Epidermal melanocyte (primary cell): ENCODE results near the gene TBC1D3B.
"Not testable (repeated sequence)": the region's sequence is repeated elsewhere in the genome, so short reads cannot be mapped to it uniquely, and the experiment has no call there.

ENCODE experiments used
- DNase-seq: peaks from one replicate; pipeline ENCODE4 v3.0.0; 2011; ENCODE audit warnings: low spot score; ENCODE audit not compliant: insufficient read length

The TBC1D3B gene

DNA sequence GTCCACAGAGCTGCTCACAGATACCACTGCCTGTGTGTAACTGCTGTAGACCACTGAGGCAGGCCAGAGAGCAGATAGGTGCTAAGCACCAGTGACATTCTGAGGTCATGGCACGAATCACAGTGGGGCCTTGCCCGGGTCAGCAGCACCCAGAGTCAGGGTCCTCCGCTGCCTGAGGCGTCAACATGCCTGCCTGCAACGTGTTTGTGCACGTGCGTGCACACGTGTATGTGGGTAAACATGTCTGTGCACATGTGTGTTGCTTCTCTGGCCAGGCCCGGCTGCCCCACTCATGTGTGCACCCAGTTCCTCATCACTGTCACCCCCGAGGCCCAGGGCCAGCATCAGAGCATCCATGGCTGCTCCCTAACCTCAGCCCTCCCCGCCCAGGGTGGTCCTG lies at the start of gene TBC1D3B:
TSS of gene TBC1D3B (minus strand) at position 101 of the 400 bp plus-strand sequence. CDS start 1,586 bp downstream, outside the sequence.
- not testable (repeated sequence) for DNase-seq

DNA sequence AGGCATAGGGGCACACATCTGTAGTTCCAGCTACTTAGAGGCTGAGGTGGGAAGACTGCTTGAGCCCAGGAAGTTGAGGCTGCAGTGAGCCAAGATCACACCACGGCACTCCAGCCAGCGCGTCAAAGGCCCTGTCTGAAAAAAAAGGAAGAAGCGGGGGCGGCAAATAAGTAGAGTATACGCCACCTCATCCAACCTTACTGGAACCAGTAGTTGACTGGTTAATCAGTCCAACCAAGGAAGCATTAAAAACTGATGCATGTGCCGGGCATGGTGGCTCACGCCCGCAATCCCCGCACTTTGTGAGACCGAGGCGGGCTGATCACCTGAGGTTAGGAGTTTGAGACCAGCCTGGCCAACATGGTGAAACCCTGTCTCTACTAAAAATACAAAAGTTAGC lies 46.5 kb upstream of the TBC1D3B start:
- not testable (repeated sequence) for DNase-seq

DNA sequence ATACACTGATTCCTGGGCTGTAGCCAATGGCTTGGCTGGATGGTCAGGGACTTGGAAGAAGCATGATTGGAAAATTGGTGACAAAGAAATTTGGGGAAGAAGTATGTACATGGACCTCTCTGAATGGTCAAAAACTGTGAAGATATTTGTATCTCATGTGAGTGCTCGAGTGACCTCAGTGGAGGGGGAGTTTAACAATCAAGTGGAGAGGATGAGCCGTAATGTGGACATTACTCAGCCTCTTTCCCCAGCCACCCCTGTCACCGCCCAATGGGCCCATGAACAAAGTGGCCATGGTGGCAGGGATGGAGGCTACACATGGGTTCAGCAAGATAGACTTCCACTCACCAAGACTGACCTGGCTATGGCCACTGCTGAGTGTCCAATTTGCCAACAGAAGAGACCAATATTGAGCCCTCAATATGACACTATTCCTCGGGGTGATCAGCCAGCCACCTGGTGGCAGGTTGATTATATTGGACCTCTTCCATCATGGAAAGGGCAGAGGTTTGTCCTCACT lies 45.2 kb upstream of the TBC1D3B start:
- not testable (repeated sequence) for DNase-seq

DNA sequence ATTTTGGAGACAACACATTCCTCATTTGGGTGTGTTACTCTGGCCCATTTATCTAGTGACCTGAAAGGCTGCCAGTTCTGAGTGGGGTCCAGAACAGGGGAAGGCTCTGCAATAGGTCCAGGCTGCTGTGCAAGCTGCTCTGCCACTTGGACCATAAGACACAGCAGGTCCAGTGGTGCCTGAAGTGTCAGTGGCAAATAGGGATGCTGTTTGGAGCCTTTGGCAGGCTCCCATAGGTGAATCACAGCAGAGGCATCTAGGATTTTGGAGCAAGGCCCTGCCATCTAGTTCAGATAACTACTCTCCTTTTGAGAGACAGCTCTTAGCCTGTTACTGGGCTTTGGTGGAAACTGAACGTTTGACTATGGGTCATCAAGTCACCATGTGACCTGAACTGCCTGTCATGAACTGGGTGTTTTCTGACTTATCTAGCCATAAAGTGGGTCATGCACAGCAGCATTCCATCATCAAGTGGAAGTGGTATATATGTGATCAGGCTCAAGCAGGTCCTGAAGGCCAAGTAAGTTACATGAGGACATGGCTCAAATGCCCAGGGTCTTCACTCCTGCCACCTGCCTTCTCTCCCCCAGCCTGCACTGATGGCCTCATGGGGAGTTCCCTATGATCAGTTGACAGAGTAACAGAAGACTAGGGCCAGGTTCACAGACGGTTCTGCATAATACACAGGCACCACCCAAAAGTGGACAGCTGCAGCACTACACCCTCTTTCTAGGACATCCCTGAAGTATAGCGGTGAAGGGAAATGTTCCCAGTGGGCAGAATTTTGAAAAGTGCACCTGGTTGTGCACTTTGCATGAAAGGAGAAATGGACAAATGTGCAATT lies 44.5 kb upstream of the TBC1D3B start:
- DNase-seq: not testable (repeated sequence)

DNA sequence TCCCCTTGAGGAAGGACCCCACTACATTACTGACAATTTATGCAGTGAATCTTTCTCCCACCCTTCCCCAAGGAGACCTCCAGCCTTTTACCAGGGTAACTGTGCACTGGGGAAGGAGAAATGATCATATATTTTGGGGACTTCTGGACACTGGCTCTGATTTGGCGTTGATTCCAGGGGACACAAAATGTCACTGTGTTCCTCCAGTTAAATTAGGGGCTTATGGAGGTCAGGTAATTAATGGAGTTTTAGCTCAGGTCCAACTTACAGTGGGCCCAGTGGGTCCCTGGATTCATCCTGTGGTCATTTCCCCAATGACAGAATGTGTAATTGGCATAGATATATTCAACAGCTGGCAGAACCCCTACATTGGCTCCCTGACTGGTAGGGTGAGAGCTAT lies 43.1 kb upstream of the TBC1D3B start:
- not testable (repeated sequence) for DNase-seq

DNA sequence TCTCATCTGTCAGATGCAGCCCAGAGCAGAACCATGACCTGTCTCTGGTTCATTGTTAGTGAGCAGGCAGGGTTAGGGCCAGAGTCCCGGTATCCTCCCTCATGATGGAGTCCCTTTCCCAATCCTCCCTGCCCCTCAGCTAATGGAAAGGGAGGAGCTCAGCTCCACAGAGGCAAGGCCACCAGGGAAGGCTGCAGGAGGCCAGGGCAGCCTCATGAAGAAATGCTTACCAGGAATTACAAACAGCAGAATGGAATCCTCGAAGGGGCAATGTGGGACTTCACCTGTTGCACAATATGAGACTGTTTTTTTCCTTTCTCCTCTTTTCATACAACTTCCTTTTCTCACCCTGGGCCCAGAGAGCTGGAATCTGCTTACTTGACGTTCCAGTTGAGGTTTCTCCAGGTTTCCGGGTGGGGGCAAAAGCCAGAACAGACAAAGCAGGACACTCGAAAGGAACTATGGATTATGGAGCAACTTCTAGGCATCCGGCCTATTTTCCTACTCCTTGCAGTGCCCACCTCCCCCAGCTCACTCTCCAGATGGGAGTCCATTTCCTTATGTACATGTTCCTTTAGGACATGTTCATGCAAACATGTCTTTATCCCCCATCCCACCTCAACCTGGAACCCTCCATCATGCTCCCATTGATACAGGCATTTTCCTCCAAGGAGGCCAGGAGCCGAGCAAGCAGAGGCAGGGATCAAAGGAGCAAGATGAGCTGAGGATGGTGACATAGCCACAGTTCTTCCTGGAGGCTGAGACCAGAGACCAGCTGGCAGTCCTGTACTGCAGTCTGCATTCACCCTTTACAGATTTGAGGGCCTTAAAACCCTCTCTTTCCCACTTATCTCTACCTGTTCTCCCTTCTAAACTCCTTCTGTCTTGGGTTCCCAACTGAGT lies 39.2 kb upstream of the TBC1D3B start:
- not testable (repeated sequence) for DNase-seq

DNA sequence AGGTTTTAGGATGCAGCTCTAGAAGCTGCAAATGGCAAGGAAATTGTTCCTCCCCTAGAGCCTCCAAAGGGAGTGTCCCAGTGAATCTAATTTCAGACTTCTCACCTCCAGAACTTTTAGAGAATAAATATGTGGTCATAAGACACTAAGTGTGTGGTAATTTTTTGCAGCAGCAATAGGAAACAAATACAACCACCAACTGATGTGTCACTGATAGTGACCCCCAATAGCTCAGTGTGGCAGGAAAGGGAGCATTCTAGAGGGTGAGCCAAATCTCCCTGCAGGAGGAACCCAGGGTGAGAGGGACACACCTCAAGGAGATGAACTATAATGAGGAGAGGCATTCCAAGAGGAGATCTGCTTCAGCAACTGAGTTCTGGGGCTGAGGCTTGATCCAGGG lies 38.5 kb upstream of the TBC1D3B start:
- no peak for DNase-seq

DNA sequence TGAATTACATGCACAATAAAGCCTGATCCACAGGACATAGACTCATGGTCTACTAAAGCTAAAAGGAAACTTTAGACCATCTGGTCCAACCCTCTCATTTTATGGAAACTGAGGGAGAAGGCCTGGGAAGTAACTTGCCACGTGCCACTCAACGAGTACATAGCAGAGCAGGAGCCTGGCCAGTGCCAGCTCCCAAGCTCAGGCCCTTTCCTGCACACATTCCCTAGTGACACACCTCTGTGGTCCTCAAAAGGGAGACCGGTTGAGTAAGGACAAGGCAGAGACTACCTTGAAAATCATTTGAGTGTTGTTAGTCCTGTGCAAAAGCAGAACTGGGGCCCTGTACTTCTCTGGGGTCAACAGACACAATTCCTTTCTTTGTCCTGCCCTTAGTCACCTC lies 37.3 kb upstream of the TBC1D3B start:
- no peak for DNase-seq

DNA sequence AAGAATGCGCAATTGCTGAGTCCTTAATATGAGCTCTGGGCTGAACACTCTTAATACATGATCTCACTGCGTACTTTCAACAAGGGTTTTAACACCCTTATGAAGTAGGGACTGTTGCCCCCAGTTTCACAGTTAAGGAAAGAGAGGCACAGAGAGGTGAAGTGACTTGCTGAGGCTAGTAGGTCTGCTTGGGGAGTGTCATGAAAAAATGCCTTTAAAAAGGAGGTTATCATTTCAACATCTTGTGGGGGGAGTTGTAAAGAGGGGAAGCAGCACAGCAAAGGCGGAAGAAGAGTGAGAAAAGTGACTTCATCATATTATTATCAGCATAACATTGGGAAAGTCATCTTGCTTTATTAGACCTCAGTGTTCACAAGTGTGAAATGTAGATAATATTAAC lies 36.5 kb upstream of the TBC1D3B start:
- DNase-seq: no peak

DNA sequence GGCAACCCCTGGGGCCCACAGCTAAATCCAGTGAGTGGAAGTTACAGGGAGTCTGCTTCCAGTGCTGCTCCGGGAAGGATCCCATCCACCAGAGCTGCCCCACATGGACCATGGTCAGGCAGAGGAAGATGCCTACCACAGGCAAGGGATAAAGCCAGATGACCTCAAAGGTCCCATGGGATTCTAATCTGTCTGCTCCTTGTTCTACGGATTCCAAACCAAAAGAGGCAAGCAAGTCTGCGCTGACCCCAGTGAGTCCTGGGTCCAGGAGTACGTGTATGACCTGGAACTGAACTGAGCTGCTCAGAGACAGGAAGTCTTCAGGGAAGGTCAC lies 35.8 kb upstream of the TBC1D3B start:
- no peak for DNase-seq

DNA sequence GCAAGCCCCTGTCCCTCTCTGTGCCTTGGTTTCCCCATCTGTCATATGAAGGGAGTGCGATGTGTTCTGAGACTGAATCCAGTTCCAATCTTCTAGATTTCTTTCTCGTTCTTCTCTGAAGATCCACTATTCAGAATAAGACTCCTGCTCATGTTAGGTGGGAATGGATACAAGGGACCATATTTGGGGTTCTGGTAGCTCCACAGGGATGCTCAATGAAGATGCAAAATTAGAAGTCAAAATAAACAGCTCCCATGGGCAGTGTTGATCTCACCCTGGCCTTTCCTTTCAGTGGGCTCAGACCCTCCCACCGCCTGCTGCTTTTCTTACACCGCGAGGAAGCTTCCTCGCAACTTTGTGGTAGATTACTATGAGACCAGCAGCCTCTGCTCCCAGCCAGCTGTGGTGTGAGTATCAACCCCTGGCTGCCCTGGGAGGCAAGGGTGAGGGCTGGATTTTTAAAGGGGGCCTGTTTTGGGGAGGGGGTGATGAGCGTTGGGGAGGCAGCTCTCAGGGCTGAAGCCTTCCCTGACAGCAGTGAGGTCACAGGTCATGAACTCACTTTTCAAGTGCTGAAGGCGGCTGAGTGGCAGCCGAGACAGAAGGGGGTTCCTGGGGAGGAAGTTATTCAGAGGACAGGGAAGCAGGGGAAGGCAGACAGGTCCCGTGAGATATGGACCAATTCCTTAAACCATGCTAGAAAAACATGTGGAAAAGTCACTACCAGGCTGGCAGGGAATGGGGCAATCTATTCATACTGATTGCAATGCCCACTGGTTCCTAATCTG lies 35.2 kb upstream of the TBC1D3B start:
- DNase-seq: not testable (repeated sequence)

DNA sequence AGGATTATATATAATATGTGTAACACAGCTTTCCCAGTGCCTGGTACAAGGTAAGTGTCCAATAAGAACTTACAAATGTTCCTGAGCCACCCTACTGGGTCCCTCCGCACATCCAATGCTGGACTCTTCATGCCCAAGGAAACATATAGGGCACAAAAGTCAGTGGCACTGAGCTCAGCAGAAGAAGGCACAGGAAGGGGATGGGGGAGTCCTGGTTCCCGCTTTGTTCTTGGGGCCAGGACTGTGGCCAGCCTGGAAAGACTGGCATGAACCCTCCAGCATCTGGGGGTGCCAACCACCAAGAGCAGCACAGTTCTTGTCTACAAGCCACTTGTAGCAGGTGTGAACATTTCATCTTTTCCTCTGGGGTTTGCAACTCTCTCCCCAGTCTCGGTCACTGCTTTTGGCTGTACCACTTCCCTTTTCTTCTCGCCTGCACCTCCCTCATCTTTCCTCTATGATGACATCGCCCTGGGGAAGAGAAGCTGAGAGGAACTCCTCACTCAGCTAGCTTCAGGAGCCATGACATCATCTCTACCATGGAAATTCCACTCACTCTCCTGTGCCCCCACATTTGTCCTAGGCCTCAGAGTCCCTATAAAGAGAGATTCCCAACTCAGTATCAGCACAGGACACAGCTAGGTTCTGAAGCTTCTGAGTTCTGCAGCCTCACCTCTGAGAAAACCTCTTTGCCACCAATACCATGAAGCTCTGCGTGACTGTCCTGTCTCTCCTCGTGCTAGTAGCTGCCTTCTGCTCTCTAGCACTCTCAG lies 34.2 kb upstream of the TBC1D3B start, which contains the start of gene CCL4L2:
TSS of gene CCL4L2 (plus strand) at position 625 of the 773 bp plus-strand sequence.
- DNase-seq: not testable (repeated sequence)

DNA sequence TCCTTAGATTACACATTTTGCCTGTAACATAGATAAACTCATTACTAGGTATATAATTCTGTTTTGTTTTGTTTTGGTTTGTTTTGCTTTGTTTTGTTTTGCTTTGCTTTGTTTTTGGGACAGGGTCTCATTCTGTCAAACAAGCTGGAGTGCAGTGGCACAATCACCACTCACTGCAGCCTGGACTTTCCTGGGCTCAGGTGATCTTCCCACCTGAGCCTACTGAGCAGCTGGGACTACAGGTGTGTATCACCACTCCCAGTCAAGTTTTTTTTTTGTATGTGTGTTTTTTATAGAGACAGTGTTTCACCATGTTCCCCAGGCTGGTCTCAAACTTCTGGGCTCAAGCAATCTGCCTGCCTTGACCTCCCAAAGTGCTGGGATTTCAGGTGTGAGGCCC lies 33.1 kb upstream of the TBC1D3B start:
- DNase-seq: no peak

DNA sequence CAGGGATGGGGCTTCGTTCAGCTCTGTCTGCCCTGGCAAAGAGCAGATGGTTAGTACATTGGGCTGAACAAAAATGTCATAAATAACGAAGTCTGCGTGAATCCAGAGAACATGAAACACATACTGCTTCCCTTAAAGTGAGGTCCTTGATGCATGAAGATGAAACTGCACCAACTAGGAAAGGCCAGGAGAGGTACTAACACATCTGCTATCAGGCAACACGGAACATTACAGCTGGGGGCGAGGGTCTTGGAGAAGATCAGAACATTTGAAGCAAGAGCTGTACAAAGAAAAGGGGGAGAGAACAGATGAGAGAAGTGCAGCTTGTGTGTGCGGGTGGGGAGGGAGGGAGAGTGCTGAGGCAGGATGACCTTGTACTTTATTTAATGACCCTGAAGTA lies 30.9 kb upstream of the TBC1D3B start:
- not testable (repeated sequence) for DNase-seq

DNA sequence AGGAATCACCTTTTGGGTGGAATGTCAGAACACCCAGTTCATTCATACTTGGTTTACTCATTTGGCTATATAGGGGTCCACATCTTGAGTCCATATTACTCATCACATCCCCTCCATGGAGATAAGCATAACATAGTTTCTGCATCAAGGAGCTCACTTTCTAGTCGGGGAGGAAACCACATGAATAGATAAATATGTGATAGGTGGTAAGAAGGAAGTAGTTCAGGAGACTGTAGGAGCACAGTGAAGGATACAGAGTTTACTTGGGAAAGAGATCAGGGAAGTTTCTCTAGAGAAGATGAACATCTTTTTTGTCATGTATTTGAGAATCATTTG lies 30.0 kb upstream of the TBC1D3B start:
- DNase-seq: not testable (repeated sequence)

DNA sequence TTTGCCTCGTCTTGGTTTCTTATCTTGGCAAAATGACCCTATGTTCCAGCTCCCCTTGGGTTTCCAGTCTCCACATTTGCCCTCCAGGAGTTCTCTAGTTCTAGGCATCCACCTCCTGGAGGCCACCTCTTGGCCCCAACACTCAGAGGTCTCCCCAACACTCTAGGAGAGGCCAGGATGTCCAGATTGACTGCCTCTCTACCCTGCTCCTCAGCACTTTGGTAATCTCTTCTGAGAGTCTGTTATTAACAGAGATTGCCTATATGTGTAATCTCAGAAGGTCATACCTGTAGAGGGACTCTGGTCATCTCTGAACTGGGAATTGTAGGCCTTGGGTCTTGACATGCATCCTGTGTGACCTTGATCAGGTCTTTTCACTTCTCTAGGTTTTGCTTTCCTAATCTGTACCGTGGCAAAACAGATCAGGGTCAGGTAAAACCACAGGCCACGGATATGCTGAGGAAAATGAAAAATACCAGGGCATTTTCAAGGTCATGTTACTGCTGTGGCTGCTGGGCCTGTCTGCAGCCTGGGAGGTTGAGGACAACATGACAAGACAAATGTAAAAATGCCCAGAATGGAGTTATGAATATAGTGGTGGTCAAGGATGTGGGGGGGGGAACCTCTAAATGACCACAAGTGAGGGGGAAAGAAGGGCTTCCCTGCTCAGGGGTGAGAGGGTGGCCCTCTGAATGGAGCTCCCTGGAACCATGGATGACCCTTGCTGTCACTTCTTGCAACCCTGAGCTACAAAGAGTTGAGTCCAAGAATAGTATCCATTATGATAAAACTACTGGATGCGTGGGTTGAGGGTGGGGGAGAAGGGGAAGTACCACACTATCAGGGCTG lies 29.4 kb upstream of the TBC1D3B start:
- no peak for DNase-seq

DNA sequence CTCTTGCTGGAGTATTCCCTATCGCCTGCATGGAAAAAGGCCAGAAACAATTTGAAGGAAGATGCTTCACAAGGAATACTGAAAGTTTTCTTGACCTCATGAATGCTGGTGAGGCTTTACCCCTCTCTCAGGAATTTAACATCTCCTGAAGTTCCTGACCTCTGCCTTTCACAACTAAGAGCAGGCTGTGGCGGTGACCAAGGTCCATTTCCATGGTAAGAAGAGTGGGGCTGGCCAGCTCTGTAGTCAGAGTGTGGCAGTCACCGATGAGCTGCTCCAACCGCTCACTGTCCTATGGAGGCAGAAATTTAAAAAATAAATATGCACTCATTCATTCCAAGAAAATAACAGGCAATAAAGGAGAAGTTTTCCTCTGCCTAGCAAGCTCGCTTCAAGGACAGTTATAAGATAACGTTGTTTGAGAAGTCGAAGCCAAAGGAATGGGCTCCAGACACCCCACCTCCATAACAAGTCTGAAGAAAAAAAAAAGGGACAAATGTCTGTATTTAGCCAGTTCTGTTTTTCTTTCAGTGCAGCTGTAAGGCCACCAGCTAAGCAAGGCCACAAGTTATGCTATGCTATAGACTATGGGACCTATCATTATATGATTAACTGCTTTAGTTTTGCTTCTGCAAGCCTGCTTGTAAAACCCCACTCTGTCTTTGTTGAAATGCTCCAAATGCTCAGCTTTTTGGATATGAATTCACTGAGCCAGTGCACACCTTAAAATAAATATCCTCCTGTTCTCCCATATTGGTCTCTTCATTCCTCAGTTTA lies 28.5 kb upstream of the TBC1D3B start:
- no peak for DNase-seq

DNA sequence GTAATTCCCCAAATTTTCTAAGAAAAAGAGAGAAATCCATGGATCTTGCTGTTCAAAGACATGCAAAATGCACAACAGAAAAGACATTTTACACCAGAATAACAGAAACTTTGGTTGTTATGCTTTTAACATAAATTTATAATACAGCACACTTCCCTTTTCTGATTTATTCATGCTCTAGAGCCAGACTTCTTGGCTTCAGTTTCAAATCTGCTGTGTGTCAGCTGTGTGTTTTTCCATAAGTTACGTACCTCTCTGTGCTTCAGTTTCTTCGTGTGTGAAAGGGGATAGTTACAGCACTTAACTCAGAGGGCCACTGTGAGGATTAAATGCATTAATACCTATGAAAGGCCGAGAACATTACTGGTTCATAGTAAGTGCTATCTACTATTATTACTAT lies 26.9 kb upstream of the TBC1D3B start:
- DNase-seq: no peak

DNA sequence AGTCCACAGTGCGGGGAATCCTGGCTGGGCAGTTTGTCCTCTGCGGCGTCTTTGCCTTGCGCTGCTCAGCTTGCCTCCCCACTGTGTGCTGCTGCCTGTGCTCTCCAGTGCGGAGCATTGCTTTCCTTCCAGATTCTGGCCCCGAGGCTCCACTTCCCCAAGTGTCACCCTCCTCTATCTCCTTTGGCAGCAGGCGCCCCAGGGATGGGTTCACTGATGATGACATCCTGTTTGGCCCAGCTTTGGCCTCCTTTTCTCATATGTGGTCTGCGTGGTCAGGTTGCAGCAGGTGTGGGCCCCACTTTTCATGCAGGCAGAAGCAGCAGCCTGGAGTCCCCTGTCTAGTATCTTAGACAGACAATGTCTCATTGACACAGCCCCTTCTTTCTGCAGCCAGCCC lies 25.1 kb upstream of the TBC1D3B start:
- not testable (repeated sequence) for DNase-seq
